NCI-H2196 (cell line): ENCODE data around the gene PGAP2.
"Not testable (repeated sequence)": the region's sequence is repeated elsewhere in the genome, so short reads cannot be mapped to it uniquely, and the experiment has no call there.

Experiments used
- DNase-seq: peaks from one replicate; lab custom pipeline; 2025; ENCODE audit not compliant: unreplicated experiment; lab: John Stamatoyannopoulos, UW

Gene PGAP2

DNA sequence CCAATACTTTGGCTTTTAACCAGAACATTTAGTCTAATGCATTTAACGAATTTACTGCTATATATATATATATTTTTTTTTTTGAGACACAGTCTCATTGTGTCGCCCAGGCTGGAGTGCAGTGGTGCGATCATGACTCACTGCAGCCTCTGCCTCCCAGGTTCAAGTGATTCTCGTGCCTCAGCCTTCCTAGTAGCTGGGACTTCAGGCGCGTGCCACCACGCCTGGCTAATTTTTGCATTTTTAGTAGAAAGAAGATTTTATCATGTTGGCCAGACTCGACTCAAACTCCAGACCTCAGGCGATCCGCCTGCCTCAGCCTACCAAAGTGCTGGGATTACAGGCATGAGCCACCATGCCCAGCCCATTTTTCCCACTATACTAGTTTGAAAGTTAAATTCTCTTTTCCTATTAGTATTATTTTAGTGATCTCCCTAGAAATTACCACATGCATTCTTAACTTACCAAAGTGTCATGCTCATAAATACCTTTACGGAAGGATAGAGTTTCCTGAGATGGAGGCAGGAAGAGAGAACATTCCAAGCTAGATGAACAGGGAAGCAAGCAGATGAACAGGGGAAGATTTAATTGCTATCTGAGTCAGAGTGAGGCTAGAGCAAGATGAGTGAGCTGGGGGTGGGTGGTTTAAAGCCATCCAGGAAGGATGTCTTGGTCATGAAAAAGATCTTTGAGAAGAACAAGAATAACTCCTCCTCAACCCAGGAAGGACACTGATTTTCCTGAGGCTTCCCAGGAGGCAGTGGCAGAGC is 4.4 kb upstream of the PGAP2 start:
- no peak for DNase-seq

- peak; percentile 63 for DNase-seq
Measured at GRCh38 chr11:3808861-3809623, 682 bp downstream of the PGAP2 start.

GRCh38 chr11:3809624-3809928 is 1.2 kb downstream of the PGAP2 start:
- DNase-seq: no peak

DNA sequence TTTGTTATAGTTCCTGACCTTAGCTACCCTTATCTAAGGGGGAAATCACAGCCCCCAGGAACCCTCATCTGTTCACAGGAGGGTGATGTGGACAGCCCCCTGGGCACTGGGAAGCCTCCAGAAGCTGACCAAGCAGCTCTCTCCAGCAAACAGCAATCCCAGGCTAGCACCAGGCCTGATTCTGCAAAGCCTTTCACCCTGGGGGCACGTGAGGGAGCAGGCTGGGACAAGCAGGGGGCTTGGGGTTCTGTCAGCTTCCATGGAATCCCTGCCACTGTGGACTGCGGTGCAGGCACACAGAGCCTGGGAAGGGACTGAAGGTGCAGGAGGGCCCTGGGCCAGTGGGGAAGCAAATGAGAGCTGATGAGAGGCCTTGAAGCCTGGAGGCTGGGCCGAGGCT is 2.1 kb downstream of the PGAP2 start:
- no peak for DNase-seq

GRCh38 chr11:3810951-3811350 is 2.6 kb downstream of the PGAP2 start:
- DNase-seq: no peak

- DNase-seq: not testable (repeated sequence)
Measured at GRCh38 chr11:3814832-3815231, 6.5 kb downstream of the PGAP2 start.

- no peak for DNase-seq
Measured at GRCh38 chr11:3815845-3816244, 7.5 kb downstream of the PGAP2 start.

GRCh38 chr11:3816673-3817072 is 8.3 kb downstream of the PGAP2 start:
- DNase-seq: no peak

GRCh38 chr11:3817181-3817800 is 8.9 kb downstream of the PGAP2 start:
- DNase-seq: no peak

DNA sequence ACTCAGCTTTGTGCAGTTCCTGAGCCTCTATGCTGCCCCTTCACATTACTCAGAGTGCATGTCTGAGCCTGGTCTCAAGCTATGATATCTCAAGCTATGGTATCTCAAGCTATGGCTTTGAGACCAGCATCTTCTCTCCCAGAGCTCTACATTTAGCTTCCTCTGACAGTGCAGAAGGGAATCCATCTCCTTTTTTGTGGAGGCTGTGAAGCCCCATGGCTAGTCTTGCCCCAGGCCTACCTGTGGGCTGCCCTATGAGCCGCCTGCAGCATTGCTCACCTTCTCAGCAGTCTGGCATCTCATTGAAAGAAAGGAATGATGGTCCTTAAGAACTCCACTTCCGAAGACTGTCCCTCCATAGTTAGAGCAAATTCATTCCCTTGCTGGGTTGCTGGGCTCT is 12.6 kb downstream of the PGAP2 start:
- DNase-seq: no peak

DNA sequence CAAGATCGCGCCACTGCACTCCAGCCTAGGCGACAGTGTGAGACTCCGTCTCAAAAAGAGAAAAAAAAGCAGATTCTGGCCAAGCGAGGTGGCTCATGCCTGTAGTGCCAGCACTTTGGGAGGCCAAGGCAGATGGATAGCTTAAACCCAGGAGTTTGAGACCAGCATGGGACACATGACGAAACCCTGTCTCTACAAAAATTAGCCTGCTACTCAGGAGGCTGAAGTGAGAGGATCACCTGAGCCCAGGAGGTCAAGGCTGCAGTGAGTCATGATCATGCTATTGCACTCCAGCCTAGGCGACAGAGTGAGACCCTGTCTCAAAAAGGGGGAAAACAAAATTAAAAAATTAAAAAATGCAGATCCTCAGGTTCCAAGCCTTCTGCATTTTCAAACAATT is 14.0 kb downstream of the PGAP2 start:
- no peak for DNase-seq

DNA sequence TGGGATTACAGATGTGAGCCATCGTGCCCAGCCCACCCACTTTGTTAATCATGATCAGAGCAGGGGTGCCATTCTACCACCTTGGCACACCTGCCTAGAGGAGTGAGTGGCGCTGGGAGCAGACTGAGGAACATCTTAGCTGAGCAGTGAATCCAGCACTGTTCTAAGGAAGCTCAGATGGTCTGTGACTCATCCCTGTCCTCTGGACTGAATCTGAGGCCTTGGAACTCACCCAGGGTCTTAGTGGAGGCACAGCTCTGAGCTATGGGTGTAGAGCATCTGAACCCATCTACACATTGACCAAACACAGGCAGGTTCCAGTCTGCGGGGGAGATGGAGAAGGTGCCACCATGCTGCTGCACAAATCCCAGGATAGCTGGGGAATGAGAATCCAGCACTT is 14.9 kb downstream of the PGAP2 start:
- DNase-seq: no peak

- DNase-seq: no peak
Measured at GRCh38 chr11:3823762-3824506, 15.6 kb downstream of the PGAP2 start.

DNA sequence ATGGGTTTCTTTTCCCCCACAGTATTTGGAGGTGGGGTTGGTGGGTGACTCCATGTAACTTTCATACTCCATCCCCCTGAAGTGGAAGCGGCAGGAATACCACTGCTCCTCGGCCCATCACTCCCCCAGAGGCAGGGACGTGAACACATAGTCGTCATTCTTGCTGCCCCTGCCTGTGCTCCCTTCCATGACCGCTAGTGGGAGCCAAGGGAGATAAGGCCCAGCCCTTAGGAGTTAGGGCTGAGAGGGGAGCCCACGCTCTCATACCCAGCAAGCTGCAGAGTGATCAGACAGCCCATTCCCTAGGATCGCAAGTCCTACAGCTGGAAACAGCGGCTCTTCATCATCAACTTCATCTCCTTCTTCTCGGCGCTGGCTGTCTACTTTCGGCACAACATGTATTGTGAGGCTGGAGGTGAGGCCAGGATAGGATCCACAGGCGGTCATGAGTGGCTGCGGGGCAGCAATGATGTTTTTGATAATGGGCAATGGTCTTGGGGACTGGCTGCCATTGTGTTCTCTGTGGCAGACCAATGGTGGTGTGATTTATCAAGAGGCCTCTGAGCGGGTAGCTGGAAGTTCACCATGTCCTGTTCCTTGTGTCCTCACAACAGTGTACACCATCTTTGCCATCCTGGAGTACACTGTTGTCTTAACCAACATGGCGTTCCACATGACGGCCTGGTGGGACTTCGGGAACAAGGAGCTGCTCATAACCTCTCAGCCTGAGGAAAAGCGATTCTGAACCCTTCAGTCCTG is 16.5 kb downstream of the PGAP2 start:
- no peak for DNase-seq

- DNase-seq: no peak
Measured at GRCh38 chr11:3825473-3826154, 17.3 kb downstream of the PGAP2 start.

- no peak for DNase-seq
Measured at GRCh38 chr11:3826721-3827120, 18.4 kb downstream of the PGAP2 start.

DNA sequence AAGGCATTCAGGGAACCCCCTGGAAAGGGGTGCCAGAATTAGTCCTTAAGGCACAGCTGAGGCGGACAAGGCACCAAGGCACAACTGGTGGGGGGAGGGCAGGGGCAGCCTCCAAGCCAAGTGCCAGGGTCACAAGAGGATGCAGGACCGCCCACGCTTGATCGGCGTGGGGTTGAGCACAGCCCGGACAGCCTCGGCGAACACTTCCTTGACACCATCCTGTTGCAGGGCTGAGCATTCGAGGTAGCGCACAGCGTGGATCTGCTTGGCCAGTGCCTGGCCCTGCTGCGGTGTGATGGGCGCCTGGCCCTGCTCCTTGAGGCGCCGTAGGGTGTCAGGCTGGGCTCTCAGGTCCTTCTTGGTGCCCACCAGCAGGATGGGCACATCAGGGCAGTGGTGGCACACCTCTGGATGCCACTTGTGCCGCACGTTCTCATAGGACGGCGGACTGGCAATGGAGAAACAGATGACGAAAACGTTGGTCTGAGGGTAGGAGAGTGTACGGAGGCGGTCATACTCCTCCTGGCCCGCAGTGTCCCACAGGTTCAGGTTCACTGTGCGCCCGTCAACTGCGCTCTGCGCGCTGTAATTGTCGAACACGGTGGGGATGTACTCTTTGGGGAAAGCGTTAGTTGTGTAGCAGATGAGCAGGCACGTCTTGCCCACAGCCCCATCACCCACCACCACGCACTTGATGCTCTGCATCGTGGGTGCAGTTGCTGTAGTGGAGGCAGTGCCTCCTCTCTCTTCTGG is 19.2 kb downstream of the PGAP2 start:
- DNase-seq: no peak

GRCh38 chr11:3830088-3830487 is 21.7 kb downstream of the PGAP2 start:
- no peak for DNase-seq

GRCh38 chr11:3830730-3831129 is 22.4 kb downstream of the PGAP2 start:
- no peak for DNase-seq
